Mammary epithelial cell (primary cell): ENCODE results near the gene PFKP.

Experiments used
- EZH2 ChIP-seq: IDR thresholded peaks from 2 replicates; pipeline ENCODE4 v1.6.1; 2012; ENCODE audit warnings: low read length, inconsistent platforms, borderline replicate concordance
- TF ChIP-seq, protein P1 (sequence below), 2 donors: IDR thresholded peaks in 1 of 2; conservative IDR thresholded peaks in 1 of 2; 2 replicates each; pipeline ENCODE4 v1.5.1; 2011 to 2012; ENCODE audit warnings: inconsistent platforms in 2 of 2, low read length in 2 of 2, mild to moderate bottlenecking in 2 of 2, control low read depth in 1 of 2, low read depth in 1 of 2; ENCODE audit not compliant: insufficient read depth in 1 of 2; ENCODE audit errors: extremely low read depth in 1 of 2

DNA sequence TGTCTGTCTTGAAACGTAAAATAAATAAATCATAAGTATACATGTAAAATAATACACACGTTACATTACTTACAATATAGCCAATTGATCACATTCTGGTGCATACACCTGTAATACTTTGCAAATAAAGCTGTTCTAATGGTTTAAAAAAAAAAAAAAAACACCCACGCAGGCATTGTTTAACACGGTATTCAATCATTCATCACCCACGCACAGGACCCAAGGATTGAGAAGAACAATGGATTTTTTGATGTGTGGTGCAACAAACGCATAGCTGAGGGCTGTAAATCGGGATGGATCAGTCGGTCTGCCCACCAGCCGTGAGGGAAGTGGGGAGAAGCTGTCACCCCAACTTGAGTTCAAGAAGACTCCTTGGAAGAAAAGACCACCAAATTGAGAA is 96.5 kb downstream of the PFKP start:
- TF ChIP-seq, protein P1, sequence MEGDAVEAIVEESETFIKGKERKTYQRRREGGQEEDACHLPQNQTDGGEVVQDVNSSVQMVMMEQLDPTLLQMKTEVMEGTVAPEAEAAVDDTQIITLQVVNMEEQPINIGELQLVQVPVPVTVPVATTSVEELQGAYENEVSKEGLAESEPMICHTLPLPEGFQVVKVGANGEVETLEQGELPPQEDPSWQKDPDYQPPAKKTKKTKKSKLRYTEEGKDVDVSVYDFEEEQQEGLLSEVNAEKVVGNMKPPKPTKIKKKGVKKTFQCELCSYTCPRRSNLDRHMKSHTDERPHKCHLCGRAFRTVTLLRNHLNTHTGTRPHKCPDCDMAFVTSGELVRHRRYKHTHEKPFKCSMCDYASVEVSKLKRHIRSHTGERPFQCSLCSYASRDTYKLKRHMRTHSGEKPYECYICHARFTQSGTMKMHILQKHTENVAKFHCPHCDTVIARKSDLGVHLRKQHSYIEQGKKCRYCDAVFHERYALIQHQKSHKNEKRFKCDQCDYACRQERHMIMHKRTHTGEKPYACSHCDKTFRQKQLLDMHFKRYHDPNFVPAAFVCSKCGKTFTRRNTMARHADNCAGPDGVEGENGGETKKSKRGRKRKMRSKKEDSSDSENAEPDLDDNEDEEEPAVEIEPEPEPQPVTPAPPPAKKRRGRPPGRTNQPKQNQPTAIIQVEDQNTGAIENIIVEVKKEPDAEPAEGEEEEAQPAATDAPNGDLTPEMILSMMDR (conservative IDR thresholded peaks at IDR 0.05 in 1 of 2, IDR thresholded peaks at IDR 0.05 in 1 of 2; ENCODE audit: extremely low read depth in 1 of 2, insufficient read depth in 1 of 2, low read depth in 1 of 2, low read length in 2 of 2): no peak
- no peak for TF ChIP-seq EZH2
